Suprapubic skin (tissue), 4 donors: ENCODE results near the gene CNGB1.

Source experiments
- EP300 ChIP-seq: sonication (generic); formaldehyde crosslinking; IDR thresholded peaks from one replicate; pipeline ENCODE4 v1.6.1; 2017; ENCODE audit warnings: antibody characterized with exemption
- POLR2A ChIP-seq, 2 donors: fragments of 450-650 bp; IDR thresholded peaks; one replicate each; pipeline ENCODE4 v1.6.1; 2017; ENCODE audit warnings: antibody characterized with exemption in 2 of 2, mild to moderate bottlenecking in 2 of 2, moderate library complexity in 2 of 2
- POLR2AphosphoS5 ChIP-seq, 3 donors: sonication (generic); formaldehyde crosslinking; IDR thresholded peaks; one replicate each; pipeline ENCODE4 v1.6.1; 2017; ENCODE audit warnings: antibody characterized with exemption in 3 of 3
- TF ChIP-seq, protein P1 (sequence below), 2 donors: fragments of 200-600 bp in 1 of 2; fragments of 450-650 bp in 1 of 2; sonication (generic) in 1 of 2; IDR thresholded peaks; one replicate each; pipeline ENCODE4 v1.5.1; 2016 to 2019; ENCODE audit warnings: antibody characterized with exemption in 2 of 2, mild to moderate bottlenecking in 1 of 2, moderate library complexity in 1 of 2

DNA sequence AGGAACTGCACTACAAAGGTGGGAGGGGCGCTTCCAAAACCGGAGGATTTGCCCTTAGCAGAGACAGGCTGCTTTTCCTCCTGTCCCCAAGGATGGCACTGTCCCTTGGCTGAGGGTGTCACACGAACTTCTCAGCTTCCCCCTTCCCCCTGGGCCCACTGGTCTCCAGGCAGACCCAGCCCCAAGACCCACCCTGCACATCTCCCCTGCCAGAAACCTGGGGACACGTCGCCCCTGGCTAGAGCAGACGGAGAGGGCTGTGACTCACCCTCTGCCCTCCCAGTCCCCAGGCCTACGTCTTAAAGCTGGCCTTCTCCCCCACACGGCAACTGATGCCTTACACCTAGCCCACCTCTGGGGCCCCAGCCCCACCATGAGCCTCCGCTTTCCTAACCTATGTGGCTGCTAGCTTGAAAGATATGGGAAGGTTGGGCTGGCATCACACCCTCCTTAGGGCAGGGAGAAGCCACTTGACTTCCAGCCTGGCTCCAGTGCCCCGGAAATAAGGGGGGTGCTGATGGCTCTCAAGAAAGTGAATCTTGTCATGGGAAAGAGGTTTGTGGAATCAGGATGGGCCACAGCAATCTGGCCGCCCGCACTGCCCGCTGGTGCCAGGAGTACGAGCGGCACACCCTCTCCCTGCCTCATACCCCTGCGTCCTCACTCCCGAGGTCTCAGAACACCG lies 24.9 kb upstream of the CNGB1 start:
- TF ChIP-seq, protein P1, sequence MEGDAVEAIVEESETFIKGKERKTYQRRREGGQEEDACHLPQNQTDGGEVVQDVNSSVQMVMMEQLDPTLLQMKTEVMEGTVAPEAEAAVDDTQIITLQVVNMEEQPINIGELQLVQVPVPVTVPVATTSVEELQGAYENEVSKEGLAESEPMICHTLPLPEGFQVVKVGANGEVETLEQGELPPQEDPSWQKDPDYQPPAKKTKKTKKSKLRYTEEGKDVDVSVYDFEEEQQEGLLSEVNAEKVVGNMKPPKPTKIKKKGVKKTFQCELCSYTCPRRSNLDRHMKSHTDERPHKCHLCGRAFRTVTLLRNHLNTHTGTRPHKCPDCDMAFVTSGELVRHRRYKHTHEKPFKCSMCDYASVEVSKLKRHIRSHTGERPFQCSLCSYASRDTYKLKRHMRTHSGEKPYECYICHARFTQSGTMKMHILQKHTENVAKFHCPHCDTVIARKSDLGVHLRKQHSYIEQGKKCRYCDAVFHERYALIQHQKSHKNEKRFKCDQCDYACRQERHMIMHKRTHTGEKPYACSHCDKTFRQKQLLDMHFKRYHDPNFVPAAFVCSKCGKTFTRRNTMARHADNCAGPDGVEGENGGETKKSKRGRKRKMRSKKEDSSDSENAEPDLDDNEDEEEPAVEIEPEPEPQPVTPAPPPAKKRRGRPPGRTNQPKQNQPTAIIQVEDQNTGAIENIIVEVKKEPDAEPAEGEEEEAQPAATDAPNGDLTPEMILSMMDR (IDR thresholded peaks at IDR 0.05) = no peak
- no peak for TF ChIP-seq POLR2AphosphoS5 (IDR thresholded peaks at IDR 0.05)
- TF ChIP-seq POLR2A (IDR thresholded peaks at IDR 0.05) = no peak
- no peak for TF ChIP-seq EP300
